Measurements from ENCODE around the gene CELA2A. TPM values are rescaled to one million over a fixed set of nuclear protein-coding genes. Genes with fewer than 3 reads are reported as not detected.
"Not testable (repeated sequence)": the region's sequence is repeated elsewhere in the genome, so short reads cannot be mapped to it uniquely, and the experiment has no call there.

CELA2A gene
- total and polyA plus RNA-seq, 4 donors, result 0.11 to 1.5 (median 0.20) TPM; not detected in 1

GRCh38 chr1:15485636-15486035, 29.1 kb downstream of the CELA2A start:
- H3K36me3 ChIP-seq (ENCODE audit: control insufficient read depth in 4 of 4, insufficient read depth in 4 of 4, low read length in 4 of 4), result peaks cover 0 to 6% (median 2%) of the 10 kb centered on the region in 4 donors
- no peak overlapping the region for H3K4me3 ChIP-seq
- H3K9me3 ChIP-seq (ENCODE audit: control insufficient read depth in 4 of 4, insufficient read depth in 3 of 4, low read length in 3 of 4), result no peaks in the 10 kb centered on the region
- TF ChIP-seq CTCF (IDR thresholded peaks at IDR 0.05; ENCODE audit: control extremely low read depth, extremely low read depth), result no peak
- WGBS, 2 donors, result 87 to 96% methylated on average over 6 of the region's 6 CpGs
- no peaks in the 10 kb centered on the region for H3K4me1 ChIP-seq (ENCODE audit: control insufficient read depth in 5 of 5, insufficient read depth in 5 of 5, low read length in 5 of 5)
- no peak overlapping the region for H3K27ac ChIP-seq (ENCODE audit: low read depth in 1 of 2, low read length in 1 of 2)
- no peaks in the 10 kb centered on the region for H3K27me3 ChIP-seq (ENCODE audit: control insufficient read depth in 3 of 3, insufficient read depth in 3 of 3, low read length in 2 of 3)
- DNase-seq (no peak), ATAC-seq (ENCODE audit: insufficient read depth, low FRiP score) (no peak)
- no peak overlapping the region for H3K9ac ChIP-seq (ENCODE audit: insufficient read depth in 1 of 2, low read length in 2 of 2)

GRCh38 chr1:15486844-15487610, 30.5 kb downstream of the CELA2A start:
- not testable (repeated sequence) for DNase-seq
- 95% methylated on average over 17 of the region's 17 CpGs for WGBS, 2 donors

GRCh38 chr1:15488371-15488770, 31.8 kb downstream of the CELA2A start:
- Histone ChIP-seq H3K9me3 (ENCODE audit: control insufficient read depth in 4 of 4, insufficient read depth in 3 of 4, low read length in 3 of 4) (peaks cover 0 to 3% (median 0%) of the 10 kb centered on the region in 4 donors), H3K36me3 (ENCODE audit: control insufficient read depth in 4 of 4, insufficient read depth in 4 of 4, low read length in 4 of 4) (peaks cover 0 to 9% (median 5%) of the 10 kb centered on the region in 4 donors), H3K4me3 (no peak overlapping the region), H3K4me1 (ENCODE audit: control insufficient read depth in 5 of 5, insufficient read depth in 5 of 5, low read length in 5 of 5) (no peaks in the 10 kb centered on the region), H3K27me3 (ENCODE audit: control insufficient read depth in 3 of 3, insufficient read depth in 3 of 3, low read length in 2 of 3) (no peaks in the 10 kb centered on the region), H3K9ac (ENCODE audit: insufficient read depth in 1 of 2, low read length in 2 of 2) (no peak overlapping the region), H3K27ac (ENCODE audit: low read depth in 1 of 2, low read length in 1 of 2) (no peak overlapping the region)
- ATAC-seq (ENCODE audit: insufficient read depth, low FRiP score) (no peak), DNase-seq (no peak)
- WGBS, 2 donors, result 89 to 98% methylated on average over 3 of the region's 3 CpGs
- no peak for TF ChIP-seq CTCF (IDR thresholded peaks at IDR 0.05; ENCODE audit: control extremely low read depth, extremely low read depth)

More at GRCh38 chr1:15486844-15487610, 30.5 kb downstream of the CELA2A start:
- H3K9me3 ChIP-seq (ENCODE audit: control insufficient read depth in 4 of 4, insufficient read depth in 3 of 4, low read length in 3 of 4); ATAC-seq (ENCODE audit: insufficient read depth, low FRiP score); H3K9ac ChIP-seq (ENCODE audit: insufficient read depth in 1 of 2, low read length in 2 of 2); H3K4me3 ChIP-seq; H3K27me3 ChIP-seq (ENCODE audit: control insufficient read depth in 3 of 3, insufficient read depth in 3 of 3, low read length in 2 of 3); H3K27ac ChIP-seq (ENCODE audit: low read depth in 1 of 2, low read length in 1 of 2); H3K36me3 ChIP-seq (ENCODE audit: control insufficient read depth in 4 of 4, insufficient read depth in 4 of 4, low read length in 4 of 4); H3K4me1 ChIP-seq (ENCODE audit: control insufficient read depth in 5 of 5, insufficient read depth in 5 of 5, low read length in 5 of 5): not testable (repeated sequence)

- 86 to 95% methylated on average over 13 of the region's 13 CpGs for WGBS, 2 donors
- DNase-seq (no peak), ATAC-seq (ENCODE audit: insufficient read depth, low FRiP score) (no peak)
- H3K4me3 ChIP-seq, result no peak overlapping the region
- H3K27ac ChIP-seq (ENCODE audit: low read depth in 1 of 2, low read length in 1 of 2), result no peak overlapping the region
- H3K27me3 ChIP-seq (ENCODE audit: control insufficient read depth in 3 of 3, insufficient read depth in 3 of 3, low read length in 2 of 3), result no peaks in the 10 kb centered on the region
- no peak overlapping the region for H3K9ac ChIP-seq (ENCODE audit: insufficient read depth in 1 of 2, low read length in 2 of 2)
- H3K9me3 ChIP-seq (ENCODE audit: control insufficient read depth in 4 of 4, insufficient read depth in 3 of 4, low read length in 3 of 4), result peaks cover 0 to 3% (median 0%) of the 10 kb centered on the region in 4 donors
- no peaks in the 10 kb centered on the region for H3K4me1 ChIP-seq (ENCODE audit: control insufficient read depth in 5 of 5, insufficient read depth in 5 of 5, low read length in 5 of 5)
- peaks cover 0 to 11% (median 6%) of the 10 kb centered on the region in 4 donors for H3K36me3 ChIP-seq (ENCODE audit: control insufficient read depth in 4 of 4, insufficient read depth in 4 of 4, low read length in 4 of 4)
- no peak for TF ChIP-seq CTCF (IDR thresholded peaks at IDR 0.05; ENCODE audit: control extremely low read depth, extremely low read depth)
These were observed 32.7 kb downstream of the CELA2A start for GRCh38 chr1:15489052-15489736.

- H3K27ac ChIP-seq (ENCODE audit: low read depth in 1 of 2, low read length in 1 of 2); H3K27me3 ChIP-seq (ENCODE audit: control insufficient read depth in 3 of 3, insufficient read depth in 3 of 3, low read length in 2 of 3); DNase-seq; H3K9me3 ChIP-seq (ENCODE audit: control insufficient read depth in 4 of 4, insufficient read depth in 3 of 4, low read length in 3 of 4); ATAC-seq (ENCODE audit: insufficient read depth, low FRiP score); H3K4me1 ChIP-seq (ENCODE audit: control insufficient read depth in 5 of 5, insufficient read depth in 5 of 5, low read length in 5 of 5); H3K4me3 ChIP-seq; H3K9ac ChIP-seq (ENCODE audit: insufficient read depth in 1 of 2, low read length in 2 of 2): not testable (repeated sequence)
- H3K36me3 ChIP-seq (ENCODE audit: control insufficient read depth in 4 of 4, insufficient read depth in 4 of 4, low read length in 4 of 4), result peaks cover 0 to 19% (median 8%) of the 10 kb centered on the region in 4 donors
- WGBS, 2 donors, result 82 to 90% methylated on average over 4 of the region's 4 CpGs
These were observed 34.5 kb downstream of the CELA2A start for GRCh38 chr1:15491010-15491409.
